ENCODE data around the gene METTL14. TPM values are rescaled to one million over a fixed set of nuclear protein-coding genes. Genes with fewer than 3 reads are reported as not detected.

Gene METTL14
- total RNA-seq, 1 experiment from 2014 or later = 53.8 TPM

- POLR2A ChIA-PET = no interaction called here
- no peak overlapping the region for H3K4me2 ChIP-seq (ENCODE audit: low read length)
- H3K9ac ChIP-seq (ENCODE audit: low read length) = no peak overlapping the region
- H3K27me3 ChIP-seq (ENCODE audit: insufficient read depth, low read length) = no peaks in the 10 kb centered on the region
- no peak overlapping the region for H3K4me3 ChIP-seq (replicated peaks in 1 of 2; ENCODE audit: low read depth in 1 of 2, low read length in 2 of 2)
- peaks cover 0 to 5% of the 10 kb centered on the region in 2 experiments; a peak in 1 of 4 replicates for H3K36me3 ChIP-seq (ENCODE audit: control insufficient read depth in 1 of 2, insufficient read depth in 2 of 2, low read length in 2 of 2)
- H2AFZ ChIP-seq (ENCODE audit: low read depth, low read length, poor library complexity, severe bottlenecking) = no peak overlapping the region
- TF ChIP-seq JUND (IDR thresholded peaks at IDR 0.05) (no peak), ATF3 (IDR thresholded peaks at IDR 0.05) (no peak), TCF7L2 (IDR thresholded peaks at IDR 0.05; ENCODE audit: borderline replicate concordance, extremely low read depth, insufficient read depth, insufficient read length) (no peak), ZFX (IDR thresholded peaks at IDR 0.05) (no peak), FOSL1 (IDR thresholded peaks at IDR 0.05; ENCODE audit: low read depth) (no peak), YY1 (IDR thresholded peaks at IDR 0.05; ENCODE audit: extremely low read depth, insufficient replicate concordance, low read depth, low read length) (no peak), RAD21 (IDR thresholded peaks at IDR 0.05; ENCODE audit: low read depth) (no peak), MAX (IDR thresholded peaks at IDR 0.05) (no peak), POLR2AphosphoS5 (IDR thresholded peaks at IDR 0.05; ENCODE audit: low read depth, low read length) (no peak), ZNF274 (IDR thresholded peaks at IDR 0.05; ENCODE audit: low read depth, low read length) (no peak), ELF1 (IDR thresholded peaks at IDR 0.05; ENCODE audit: borderline replicate concordance, low read depth) (no peak), CTCF (IDR thresholded peaks at IDR 0.05 in 2 of 3, conservative IDR thresholded peaks at IDR 0.05 in 1 of 3; ENCODE audit: borderline replicate concordance in 1 of 3, insufficient read depth in 1 of 3, low read depth in 2 of 3, low read length in 2 of 3) (no peak)
- intact Hi-C loops (cut with micrococcal nuclease) = no loop called here
- H4K20me1 ChIP-seq (ENCODE audit: insufficient read depth) = no peaks in the 10 kb centered on the region
- RAD21 ChIA-PET (ENCODE audit: low non-redundant PET in 1 of 2, low total read pairs in 2 of 2, uncharacterized antibody in 2 of 2, unreplicated experiment in 2 of 2) = no interaction called here
- no peaks in the 10 kb centered on the region for H3K9me2 ChIP-seq (ENCODE audit: insufficient read depth)
- H3K79me2 ChIP-seq (ENCODE audit: insufficient read depth, low read length) = no peaks in the 10 kb centered on the region
- ATAC-seq (no peak), DNase-seq (ENCODE audit: low read depth, low spot score) (no peak)
- H3K4me1 ChIP-seq (ENCODE audit: control insufficient read depth in 1 of 2, insufficient read depth in 2 of 2, low read length in 2 of 2) = no peaks in the 10 kb centered on the region
- CTCF ChIA-PET = no interaction called here
- H3K27ac ChIP-seq (ENCODE audit: low read depth, low read length) = no peak overlapping the region
- no TSS peak for BruUV-seq (replicated peaks)
- no peaks in the 10 kb centered on the region for H3K9me3 ChIP-seq (ENCODE audit: control insufficient read depth in 1 of 2, insufficient read depth in 1 of 2, low read depth in 1 of 2, low read length in 2 of 2)
Observed at GRCh38 chr4:118753096-118753495, 67.9 kb downstream of the METTL14 start.

Data from HCT116 (cell line).